Measurements from ENCODE around the gene BSDC1.

GRCh38 chr1:32411261-32411660 lies 17.0 kb upstream of the BSDC1 start:
- TF ChIP-seq POLR2AphosphoS5 (IDR thresholded peaks at IDR 0.05), result no peak
- TF ChIP-seq CTCF (IDR thresholded peaks at IDR 0.05), result no peak

Data from prostate gland (tissue), 2 donors.